GM12878 (cell line): Measurements from ENCODE around the gene TMEM176A. TPM values are rescaled to one million over a fixed set of nuclear protein-coding genes. Genes with fewer than 3 reads are reported as not detected.

Experiments
- ATF7 ChIP-seq: fragments of 450-650 bp; IDR thresholded peaks from 2 replicates; pipeline ENCODE4 v1.6.1; 2016; ENCODE audit warnings: low read depth, mild to moderate bottlenecking
- CREM ChIP-seq: IDR thresholded peaks from 2 replicates; pipeline ENCODE4 v1.6.1; 2014; ENCODE audit warnings: antibody characterized with exemption, low read depth
- EP300 ChIP-seq, 2 experiments: fragments of 150-350 bp in 1 of 2; IDR thresholded peaks; 2 replicates each; pipeline ENCODE4 v1.6.1; 2011 to 2012; ENCODE audit warnings: low read depth in 2 of 2, low read length in 2 of 2, borderline replicate concordance in 1 of 2, improper control_type of control experiment in 1 of 2, inconsistent platforms in 1 of 2; ENCODE audit not compliant: control insufficient read depth in 1 of 2
- EZH2 ChIP-seq: IDR thresholded peaks from 2 replicates; pipeline ENCODE4 v1.6.1; 2012; ENCODE audit warnings: low read depth, mild to moderate bottlenecking, control low read depth, inconsistent platforms, low read length, borderline replicate concordance; ENCODE audit not compliant: control insufficient read depth
- FOXM1 ChIP-seq: IDR thresholded peaks from 2 replicates; pipeline ENCODE4 v1.6.1; 2012; ENCODE audit warnings: low read depth, mild to moderate bottlenecking, inconsistent platforms, low read length, moderate library complexity
- HDGF ChIP-seq: fragments of 450-650 bp; IDR thresholded peaks from 2 replicates; pipeline ENCODE4 v1.6.1; 2016; ENCODE audit warnings: antibody characterized with exemption
- JUND ChIP-seq: IDR thresholded peaks from 2 replicates; pipeline ENCODE4 v1.6.1; 2012; ENCODE audit warnings: low read depth, mild to moderate bottlenecking, low read length, improper control_type of control experiment, moderate library complexity
- KDM1A ChIP-seq: fragments of 200-600 bp; sonication (generic); IDR thresholded peaks from 2 replicates; pipeline ENCODE4 v1.6.1; 2016; ENCODE audit warnings: borderline replicate concordance
- KLF5 ChIP-seq: fragments of 450-650 bp; IDR thresholded peaks from 2 replicates; pipeline ENCODE4 v1.6.1; 2014; ENCODE audit warnings: mild to moderate bottlenecking; ENCODE audit not compliant: partially characterized antibody
- MEF2A ChIP-seq: IDR thresholded peaks from 2 replicates; pipeline ENCODE4 v1.6.1; 2011; ENCODE audit warnings: low read depth, mild to moderate bottlenecking, low read length, moderate library complexity; ENCODE audit not compliant: insufficient read depth
- PML ChIP-seq: IDR thresholded peaks from 2 replicates; pipeline ENCODE4 v1.6.1; 2012; ENCODE audit warnings: low read length, inconsistent platforms
- RCOR1 ChIP-seq: conservative IDR thresholded peaks from 2 replicates; pipeline ENCODE4 v1.6.1; 2012; ENCODE audit warnings: low read depth, low read length, improper control_type of control experiment
- RFX5 ChIP-seq: IDR thresholded peaks from 2 replicates; pipeline ENCODE4 v1.6.1; 2011; ENCODE audit warnings: low read depth, low read length, improper control_type of control experiment
- SMAD1 ChIP-seq: fragments of 450-650 bp; IDR thresholded peaks from 2 replicates; pipeline ENCODE4 v1.6.1; 2018; ENCODE audit warnings: mild to moderate bottlenecking, low read depth; ENCODE audit not compliant: partially characterized antibody
- SMAD5 ChIP-seq: IDR thresholded peaks from 2 replicates; pipeline ENCODE4 v1.6.1; 2016; ENCODE audit warnings: antibody characterized with exemption, low read depth
- SPI1 ChIP-seq: IDR thresholded peaks from 2 replicates; pipeline ENCODE4 v1.6.1; 2011; ENCODE audit warnings: low read depth, mild to moderate bottlenecking, low read length, moderate library complexity, borderline replicate concordance; ENCODE audit not compliant: insufficient read depth
- SRF ChIP-seq, 2 experiments: IDR thresholded peaks; 2 replicates each; pipeline ENCODE4 v1.6.1; 2011; ENCODE audit warnings: low read depth in 2 of 2, low read length in 2 of 2, mild to moderate bottlenecking in 1 of 2, moderate library complexity in 1 of 2
- TAF1 ChIP-seq: IDR thresholded peaks from 2 replicates; pipeline ENCODE4 v1.6.1; 2011; ENCODE audit warnings: mild to moderate bottlenecking, low read depth, low read length, borderline replicate concordance
- TCF12 ChIP-seq: IDR thresholded peaks from 2 replicates; pipeline ENCODE4 v1.6.1; 2011; ENCODE audit warnings: low read depth, mild to moderate bottlenecking, low read length
- ZNF24 ChIP-seq: fragments of 450-650 bp; IDR thresholded peaks from 2 replicates; pipeline ENCODE4 v1.6.1; 2017; ENCODE audit warnings: antibody characterized with exemption, mild to moderate bottlenecking
- ZNF622 ChIP-seq: fragments of 450-650 bp; IDR thresholded peaks from 2 replicates; pipeline ENCODE4 v1.6.1; 2017; ENCODE audit warnings: mild to moderate bottlenecking, inconsistent platforms
- ZZZ3 ChIP-seq: IDR thresholded peaks from 2 replicates; pipeline ENCODE4 v1.6.1; 2011; ENCODE audit warnings: low read depth; ENCODE audit not compliant: control insufficient read depth, insufficient read length
- polyA plus RNA-seq, 11 experiments: library from polyadenylated mRNA; depleted of rRNA in 4 of 11; unstranded in 6 of 11; stranded (reverse) in 5 of 11; fragments of >200 nt; fragmentation: Nextera tagmentation in 4 of 11; fragmentation: Illumina TruSeq in 1 of 11; extraction: Ambion mirVana in 4 of 11; extraction: Trizol in 1 of 11; gene quantifications; 1 replicate in 1 of 11; 2 replicates in 10 of 11; pipeline versions ENCODE4 v1.2.1 to v1.2.3, GENCODE V29; 2011 to 2016; ENCODE audit warnings: inconsistent platforms in 2 of 11, missing spikeins in 2 of 11, low read depth in 1 of 11
- total RNA-seq, 4 experiments: library from RNA; depleted of rRNA in 3 of 4; stranded (reverse); fragments of >200 nt in 3 of 4; fragmentation: Illumina TruSeq in 1 of 4; extraction: Trizol in 1 of 4; gene quantifications; 2 replicates each; pipeline versions ENCODE4 v1.2.1 to v1.2.3, GENCODE V29; 2013 to 2021
- TF ChIP-seq, protein P1 (sequence below): IDR thresholded peaks from 2 replicates; pipeline ENCODE4 v1.6.1; 2011; ENCODE audit warnings: low read depth, low read length, improper control_type of control experiment, borderline replicate concordance
- TF ChIP-seq, protein P2 (sequence below): fragments of 450-650 bp; IDR thresholded peaks from 2 replicates; pipeline ENCODE4 v1.6.1; 2017; ENCODE audit warnings: mild to moderate bottlenecking
- TF ChIP-seq, protein P3 (sequence below): fragments of 450-650 bp; conservative IDR thresholded peaks from 2 replicates; pipeline ENCODE4 v1.6.1; 2017; ENCODE audit warnings: mild to moderate bottlenecking, moderate library complexity
- TF ChIP-seq, protein P4 (sequence below): IDR thresholded peaks from 2 replicates; pipeline ENCODE4 v1.6.1; 2012; ENCODE audit warnings: low read depth, low read length, improper control_type of control experiment
- TF ChIP-seq, protein P5 (sequence below): IDR thresholded peaks from 2 replicates; pipeline ENCODE4 v1.6.1; 2011; ENCODE audit warnings: low read depth, mild to moderate bottlenecking, low read length, moderate library complexity, borderline replicate concordance; ENCODE audit errors: extremely low read depth

TMEM176A gene
- total and polyA plus RNA-seq, 10 of the 15 experiments (the other 5 are each of a cell fraction or from before 2014, with no cell fraction given), result not detected

DNA sequence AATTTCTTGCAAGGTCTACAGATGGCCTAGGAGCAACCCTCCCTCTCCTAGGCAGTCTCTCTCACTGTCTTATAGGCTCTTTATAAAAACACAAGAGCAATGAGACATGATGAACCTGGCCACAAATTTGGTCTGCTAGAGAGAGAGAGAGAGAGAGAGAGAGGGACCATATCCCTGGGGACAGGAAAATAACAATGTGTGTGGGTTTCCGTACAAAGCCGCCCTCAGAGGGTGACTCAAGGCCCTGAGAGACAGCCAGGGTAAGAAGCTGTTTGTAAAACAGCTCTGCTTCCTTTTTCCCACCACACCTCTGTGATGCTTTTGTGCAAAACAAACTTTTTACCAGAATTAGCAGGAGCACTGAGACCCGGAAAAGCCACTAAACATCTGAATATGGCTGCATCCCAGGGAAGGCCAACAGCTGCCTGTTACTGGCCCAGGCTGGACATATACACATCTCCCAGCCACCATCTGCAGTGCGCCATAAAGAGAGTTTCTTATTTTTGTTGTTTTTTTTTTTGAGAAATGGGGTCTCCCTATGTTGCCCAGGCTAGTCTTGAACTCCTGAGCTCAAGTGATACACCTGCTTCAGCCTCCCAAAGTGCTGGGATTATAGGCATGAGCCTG lies 45.0 kb upstream of the TMEM176A start (continued):
- no peak for TF ChIP-seq ZNF24
- no peak for TF ChIP-seq EZH2
- no peak for TF ChIP-seq SMAD1
- no peak for TF ChIP-seq SPI1
- TF ChIP-seq RFX5, result no peak
- TF ChIP-seq TAF1, result no peak
- TF ChIP-seq KDM1A, result no peak
- TF ChIP-seq CREM, result no peak
- TF ChIP-seq, protein P1, sequence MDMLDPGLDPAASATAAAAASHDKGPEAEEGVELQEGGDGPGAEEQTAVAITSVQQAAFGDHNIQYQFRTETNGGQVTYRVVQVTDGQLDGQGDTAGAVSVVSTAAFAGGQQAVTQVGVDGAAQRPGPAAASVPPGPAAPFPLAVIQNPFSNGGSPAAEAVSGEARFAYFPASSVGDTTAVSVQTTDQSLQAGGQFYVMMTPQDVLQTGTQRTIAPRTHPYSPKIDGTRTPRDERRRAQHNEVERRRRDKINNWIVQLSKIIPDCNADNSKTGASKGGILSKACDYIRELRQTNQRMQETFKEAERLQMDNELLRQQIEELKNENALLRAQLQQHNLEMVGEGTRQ, result no peak
- no peak for TF ChIP-seq JUND
- TF ChIP-seq ZZZ3, result peak; percentile 97
- peak; percentile 17; the same call in 1 of the 2 replicates for TF ChIP-seq ATF7
- TF ChIP-seq, protein P2, sequence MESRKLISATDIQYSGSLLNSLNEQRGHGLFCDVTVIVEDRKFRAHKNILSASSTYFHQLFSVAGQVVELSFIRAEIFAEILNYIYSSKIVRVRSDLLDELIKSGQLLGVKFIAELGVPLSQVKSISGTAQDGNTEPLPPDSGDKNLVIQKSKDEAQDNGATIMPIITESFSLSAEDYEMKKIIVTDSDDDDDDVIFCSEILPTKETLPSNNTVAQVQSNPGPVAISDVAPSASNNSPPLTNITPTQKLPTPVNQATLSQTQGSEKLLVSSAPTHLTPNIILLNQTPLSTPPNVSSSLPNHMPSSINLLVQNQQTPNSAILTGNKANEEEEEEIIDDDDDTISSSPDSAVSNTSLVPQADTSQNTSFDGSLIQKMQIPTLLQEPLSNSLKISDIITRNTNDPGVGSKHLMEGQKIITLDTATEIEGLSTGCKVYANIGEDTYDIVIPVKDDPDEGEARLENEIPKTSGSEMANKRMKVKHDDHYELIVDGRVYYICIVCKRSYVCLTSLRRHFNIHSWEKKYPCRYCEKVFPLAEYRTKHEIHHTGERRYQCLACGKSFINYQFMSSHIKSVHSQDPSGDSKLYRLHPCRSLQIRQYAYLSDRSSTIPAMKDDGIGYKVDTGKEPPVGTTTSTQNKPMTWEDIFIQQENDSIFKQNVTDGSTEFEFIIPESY, result no peak
- no peak for TF ChIP-seq SRF (IDR thresholded peaks at IDR 0.05; ENCODE audit: low read depth in 2 of 2, low read length in 2 of 2)
- peak; percentile 45; the same call in 1 of the 2 replicates for TF ChIP-seq MEF2A
- TF ChIP-seq EP300 (IDR thresholded peaks at IDR 0.05; ENCODE audit: borderline replicate concordance in 1 of 2, control insufficient read depth in 1 of 2, low read depth in 2 of 2, low read length in 2 of 2), result peak in 1 of 2 experiments; percentile 22; a peak in 1 of 4 replicates
- TF ChIP-seq HDGF, result no peak
- TF ChIP-seq KLF5, result no peak
- TF ChIP-seq PML, result no peak
- TF ChIP-seq, protein P3, sequence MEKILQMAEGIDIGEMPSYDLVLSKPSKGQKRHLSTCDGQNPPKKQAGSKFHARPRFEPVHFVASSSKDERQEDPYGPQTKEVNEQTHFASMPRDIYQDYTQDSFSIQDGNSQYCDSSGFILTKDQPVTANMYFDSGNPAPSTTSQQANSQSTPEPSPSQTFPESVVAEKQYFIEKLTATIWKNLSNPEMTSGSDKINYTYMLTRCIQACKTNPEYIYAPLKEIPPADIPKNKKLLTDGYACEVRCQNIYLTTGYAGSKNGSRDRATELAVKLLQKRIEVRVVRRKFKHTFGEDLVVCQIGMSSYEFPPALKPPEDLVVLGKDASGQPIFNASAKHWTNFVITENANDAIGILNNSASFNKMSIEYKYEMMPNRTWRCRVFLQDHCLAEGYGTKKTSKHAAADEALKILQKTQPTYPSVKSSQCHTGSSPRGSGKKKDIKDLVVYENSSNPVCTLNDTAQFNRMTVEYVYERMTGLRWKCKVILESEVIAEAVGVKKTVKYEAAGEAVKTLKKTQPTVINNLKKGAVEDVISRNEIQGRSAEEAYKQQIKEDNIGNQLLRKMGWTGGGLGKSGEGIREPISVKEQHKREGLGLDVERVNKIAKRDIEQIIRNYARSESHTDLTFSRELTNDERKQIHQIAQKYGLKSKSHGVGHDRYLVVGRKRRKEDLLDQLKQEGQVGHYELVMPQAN, result no peak
- TF ChIP-seq, protein P4, sequence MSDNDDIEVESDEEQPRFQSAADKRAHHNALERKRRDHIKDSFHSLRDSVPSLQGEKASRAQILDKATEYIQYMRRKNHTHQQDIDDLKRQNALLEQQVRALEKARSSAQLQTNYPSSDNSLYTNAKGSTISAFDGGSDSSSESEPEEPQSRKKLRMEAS, result no peak
- peak; percentile 44; the same call in 1 of the 2 replicates for TF ChIP-seq FOXM1
- no peak for TF ChIP-seq RCOR1
- TF ChIP-seq TCF12, result no peak
- TF ChIP-seq ZNF622, result no peak
- no peak for TF ChIP-seq SMAD5
- TF ChIP-seq, protein P5, sequence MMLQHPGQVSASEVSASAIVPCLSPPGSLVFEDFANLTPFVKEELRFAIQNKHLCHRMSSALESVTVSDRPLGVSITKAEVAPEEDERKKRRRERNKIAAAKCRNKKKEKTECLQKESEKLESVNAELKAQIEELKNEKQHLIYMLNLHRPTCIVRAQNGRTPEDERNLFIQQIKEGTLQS, result no peak
